HUDEP-2 (cell line): ENCODE data around the gene KRTAP10-12.

Experiments
- DNase-seq, 76 experiments: peaks; one replicate each; lab custom pipeline; 2025; ENCODE audit not compliant: unreplicated experiment in 76 of 76; lab: John Stamatoyannopoulos, UW

The KRTAP10-12 gene

GRCh38 chr21:44710756-44711326 is 13.9 kb downstream of the KRTAP10-12 start:
- no peak for DNase-seq

GRCh38 chr21:44711327-44712202 is 14.6 kb downstream of the KRTAP10-12 start, which contains the start of gene TSPEAR:
TSPEAR (minus strand) TSS chr21:44711572; CDS start chr21:44711514, 58 bp downstream.
- DNase-seq = no peak

GRCh38 chr21:44712203-44713028 is 15.4 kb downstream of the KRTAP10-12 start:
- DNase-seq = no peak

GRCh38 chr21:44713130-44713529 is 16.2 kb downstream of the KRTAP10-12 start:
- DNase-seq = no peak

GRCh38 chr21:44713846-44714245 is 16.9 kb downstream of the KRTAP10-12 start:
- no peak for DNase-seq

GRCh38 chr21:44714905-44715304 is 17.9 kb downstream of the KRTAP10-12 start:
- no peak for DNase-seq

- DNase-seq = no peak
Measured at GRCh38 chr21:44716984-44717383, 20.0 kb downstream of the KRTAP10-12 start.

GRCh38 chr21:44718093-44718492 is 21.1 kb downstream of the KRTAP10-12 start:
- DNase-seq = no peak

GRCh38 chr21:44718571-44718970 is 21.6 kb downstream of the KRTAP10-12 start:
- no peak for DNase-seq

GRCh38 chr21:44720170-44720569 is 23.2 kb downstream of the KRTAP10-12 start:
- no peak for DNase-seq

GRCh38 chr21:44722731-44723130 is 25.8 kb downstream of the KRTAP10-12 start:
- DNase-seq = no peak

GRCh38 chr21:44723177-44724131 is 26.5 kb downstream of the KRTAP10-12 start:
- DNase-seq = no peak

GRCh38 chr21:44724196-44724595 is 27.2 kb downstream of the KRTAP10-12 start:
- DNase-seq = no peak

GRCh38 chr21:44724926-44725325 is 28.0 kb downstream of the KRTAP10-12 start:
- no peak for DNase-seq

- DNase-seq = no peak
Measured at GRCh38 chr21:44726826-44727225, 29.9 kb downstream of the KRTAP10-12 start.

GRCh38 chr21:44727321-44727720 is 30.3 kb downstream of the KRTAP10-12 start:
- no peak for DNase-seq

GRCh38 chr21:44727757-44728156 is 30.8 kb downstream of the KRTAP10-12 start:
- DNase-seq = no peak

- DNase-seq = no peak
Measured at GRCh38 chr21:44728716-44729115, 31.7 kb downstream of the KRTAP10-12 start.

- no peak for DNase-seq
Measured at GRCh38 chr21:44729336-44730027, 32.5 kb downstream of the KRTAP10-12 start.

- DNase-seq = no peak
Measured at GRCh38 chr21:44730028-44730395, 33.0 kb downstream of the KRTAP10-12 start.
